ENCODE data around the gene FUT4. TPM values are rescaled to one million over a fixed set of nuclear protein-coding genes. Genes with fewer than 3 reads are reported as not detected.

FUT4 gene
- total RNA-seq, 1 donor, result 7.2 TPM

- no peaks in the 10 kb centered on the region for H4K20me1 ChIP-seq (ENCODE audit: insufficient read depth, low read length)
- H3K79me2 ChIP-seq (ENCODE audit: insufficient read depth, low read length), result peaks cover 6% of the 10 kb centered on the region
- H3K4me1 ChIP-seq (ENCODE audit: insufficient read depth, low read length), result peaks cover 21% of the 10 kb centered on the region
- no peak overlapping the region for H3K4me3 ChIP-seq (ENCODE audit: insufficient read depth, low read length)
- TF ChIP-seq CTCF (IDR thresholded peaks at IDR 0.05; ENCODE audit: extremely low read depth, low read depth, low read length), result no peak
- H3K27ac ChIP-seq (ENCODE audit: low read depth, low read length), result peak overlapping the region; percentile 80
- DNase-seq (ENCODE audit: insufficient read length, low spot score, missing footprints), result no peak
- H3K4me2 ChIP-seq (ENCODE audit: insufficient read depth, low read length), result peak overlapping the region; percentile 60
- no peaks in the 10 kb centered on the region for H3K9me3 ChIP-seq (ENCODE audit: low read depth, low read length)
- H3K36me3 ChIP-seq (ENCODE audit: insufficient read depth, low read length), result no peaks in the 10 kb centered on the region
- no peak overlapping the region for H2AFZ ChIP-seq (ENCODE audit: low read length)
- H3K27me3 ChIP-seq (ENCODE audit: insufficient read depth, low read length), result no peaks in the 10 kb centered on the region
These were observed 13.7 kb downstream of the FUT4 start for GRCh38 chr11:94557421-94557820.

GRCh38 chr11:94557992-94558391 is 14.3 kb downstream of the FUT4 start:
- no peaks in the 10 kb centered on the region for H4K20me1 ChIP-seq (ENCODE audit: insufficient read depth, low read length)
- H3K27me3 ChIP-seq (ENCODE audit: insufficient read depth, low read length), result no peaks in the 10 kb centered on the region
- H3K9me3 ChIP-seq (ENCODE audit: low read depth, low read length), result no peaks in the 10 kb centered on the region
- DNase-seq (ENCODE audit: insufficient read length, low spot score, missing footprints), result no peak
- peaks cover 6% of the 10 kb centered on the region for H3K79me2 ChIP-seq (ENCODE audit: insufficient read depth, low read length)
- H3K4me3 ChIP-seq (ENCODE audit: insufficient read depth, low read length), result no peak overlapping the region
- peaks cover 23% of the 10 kb centered on the region for H3K4me1 ChIP-seq (ENCODE audit: insufficient read depth, low read length)
- peak overlapping the region; percentile 80 for H3K27ac ChIP-seq (ENCODE audit: low read depth, low read length)
- no peak for TF ChIP-seq CTCF (IDR thresholded peaks at IDR 0.05; ENCODE audit: extremely low read depth, low read depth, low read length)
- peak overlapping the region; percentile 60 for H3K4me2 ChIP-seq (ENCODE audit: insufficient read depth, low read length)
- no peak overlapping the region for H2AFZ ChIP-seq (ENCODE audit: low read length)
- H3K36me3 ChIP-seq (ENCODE audit: insufficient read depth, low read length), result no peaks in the 10 kb centered on the region

- H2AFZ ChIP-seq (ENCODE audit: low read length), result no peak overlapping the region
- H3K36me3 ChIP-seq (ENCODE audit: insufficient read depth, low read length), result no peaks in the 10 kb centered on the region
- no peaks in the 10 kb centered on the region for H4K20me1 ChIP-seq (ENCODE audit: insufficient read depth, low read length)
- H3K9me3 ChIP-seq (ENCODE audit: low read depth, low read length), result no peaks in the 10 kb centered on the region
- TF ChIP-seq CTCF (IDR thresholded peaks at IDR 0.05; ENCODE audit: extremely low read depth, low read depth, low read length), result no peak
- H3K4me1 ChIP-seq (ENCODE audit: insufficient read depth, low read length), result peaks cover 28% of the 10 kb centered on the region
- DNase-seq (ENCODE audit: insufficient read length, low spot score, missing footprints), result no peak
- peak overlapping the region; percentile 80 for H3K27ac ChIP-seq (ENCODE audit: low read depth, low read length)
- no peak overlapping the region for H3K4me2 ChIP-seq (ENCODE audit: insufficient read depth, low read length)
- H3K4me3 ChIP-seq (ENCODE audit: insufficient read depth, low read length), result no peak overlapping the region
- H3K27me3 ChIP-seq (ENCODE audit: insufficient read depth, low read length), result no peaks in the 10 kb centered on the region
- peaks cover 6% of the 10 kb centered on the region for H3K79me2 ChIP-seq (ENCODE audit: insufficient read depth, low read length)
These were observed 14.7 kb downstream of the FUT4 start for GRCh38 chr11:94558468-94558867.

- no peak for TF ChIP-seq CTCF (IDR thresholded peaks at IDR 0.05; ENCODE audit: extremely low read depth, low read depth, low read length)
- H3K4me1 ChIP-seq (ENCODE audit: insufficient read depth, low read length), result peaks cover 32% of the 10 kb centered on the region
- H3K4me2 ChIP-seq (ENCODE audit: insufficient read depth, low read length), result no peak overlapping the region
- H3K36me3 ChIP-seq (ENCODE audit: insufficient read depth, low read length), result no peaks in the 10 kb centered on the region
- no peaks in the 10 kb centered on the region for H3K9me3 ChIP-seq (ENCODE audit: low read depth, low read length)
- no peak for DNase-seq (ENCODE audit: insufficient read length, low spot score, missing footprints)
- H2AFZ ChIP-seq (ENCODE audit: low read length), result no peak overlapping the region
- H3K4me3 ChIP-seq (ENCODE audit: insufficient read depth, low read length), result no peak overlapping the region
- no peaks in the 10 kb centered on the region for H3K27me3 ChIP-seq (ENCODE audit: insufficient read depth, low read length)
- peaks cover under 1% of the 10 kb centered on the region for H4K20me1 ChIP-seq (ENCODE audit: insufficient read depth, low read length)
- H3K27ac ChIP-seq (ENCODE audit: low read depth, low read length), result peak overlapping the region; percentile 80
- H3K79me2 ChIP-seq (ENCODE audit: insufficient read depth, low read length), result peaks cover 5% of the 10 kb centered on the region
These were observed 15.2 kb downstream of the FUT4 start for GRCh38 chr11:94558932-94559331.

All from osteoblast (primary cell).